HG02885 (cell line): ENCODE measurements around the gene TSN.
"Not testable (repeated sequence)": the region's sequence is repeated elsewhere in the genome, so short reads cannot be mapped to it uniquely, and the experiment has no call there.

Experiments
- ATAC-seq: cut with Tn5 transposase; IDR thresholded peaks from one replicate; pipeline ENCODE4 v1.9.1; 2021; ENCODE audit warnings: mild to moderate bottlenecking; ENCODE audit not compliant: unreplicated experiment, poor library complexity

TSN gene

DNA sequence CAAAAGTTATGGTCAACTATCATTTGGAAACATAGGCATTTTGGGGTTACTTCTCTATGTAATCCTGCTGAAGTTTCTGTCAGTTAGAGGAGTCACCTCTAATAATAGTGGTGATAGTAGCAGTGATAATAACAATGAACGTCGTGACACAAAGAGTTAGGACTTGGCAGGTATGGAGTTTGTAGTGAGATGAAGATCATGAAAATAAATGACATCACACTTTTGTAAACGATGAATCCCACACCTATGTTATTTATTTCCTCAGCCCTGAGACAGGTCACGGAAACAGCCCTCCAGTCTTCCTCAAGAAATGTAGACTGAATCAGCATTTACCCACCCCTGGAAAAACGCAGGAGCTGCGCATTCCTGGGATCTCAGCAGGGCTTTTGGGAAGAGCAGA is 38.8 kb downstream of the TSN start:
- ATAC-seq: no peak

GRCh38 chr2:121796239-121796638 is 40.8 kb downstream of the TSN start:
- ATAC-seq: no peak

DNA sequence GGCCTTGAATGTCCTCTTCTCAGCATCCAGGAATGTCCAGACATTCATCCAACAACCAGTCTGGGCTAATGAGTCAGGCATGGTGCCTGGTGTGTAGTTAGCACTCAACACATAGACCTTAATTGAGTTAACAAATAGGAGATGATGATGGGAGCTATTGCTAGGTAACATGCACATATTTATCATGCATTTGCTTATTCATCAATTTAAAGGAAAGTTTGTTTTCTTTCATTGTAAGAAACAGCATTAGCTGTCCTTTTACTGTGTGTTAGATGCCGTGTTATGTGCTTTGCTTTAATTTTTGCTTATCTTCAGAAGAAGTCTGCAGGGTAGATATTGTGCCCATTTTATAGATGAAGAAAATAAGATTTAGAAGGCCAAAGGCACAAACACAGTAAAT is 43.2 kb downstream of the TSN start:
- no peak for ATAC-seq

- no peak for ATAC-seq
These were observed 46.5 kb downstream of the TSN start for GRCh38 chr2:121801916-121802315.

DNA sequence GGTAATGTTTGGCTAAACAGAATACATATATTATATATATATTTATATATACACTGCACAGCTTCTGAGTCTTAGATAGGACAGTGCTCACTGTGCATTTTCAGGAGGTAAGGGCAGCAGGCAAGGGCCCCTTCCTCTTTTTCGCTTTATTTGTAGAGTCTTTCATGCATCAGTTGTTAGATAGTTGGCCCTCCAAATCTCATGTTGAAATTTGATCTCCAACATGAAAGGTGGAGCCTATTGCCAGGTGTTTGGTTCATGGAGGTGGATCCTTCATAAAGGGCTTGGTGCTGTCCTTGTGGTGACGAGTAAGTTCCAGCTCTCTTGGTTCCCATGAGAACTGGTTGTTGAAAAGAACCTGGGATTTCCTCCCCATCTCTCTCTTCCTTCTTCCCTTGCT is 48.1 kb downstream of the TSN start:
- no peak for ATAC-seq

GRCh38 chr2:121804340-121804739 is 48.9 kb downstream of the TSN start:
- ATAC-seq: peak; percentile 90

GRCh38 chr2:121804997-121805765 is 49.7 kb downstream of the TSN start:
- ATAC-seq: no peak

DNA sequence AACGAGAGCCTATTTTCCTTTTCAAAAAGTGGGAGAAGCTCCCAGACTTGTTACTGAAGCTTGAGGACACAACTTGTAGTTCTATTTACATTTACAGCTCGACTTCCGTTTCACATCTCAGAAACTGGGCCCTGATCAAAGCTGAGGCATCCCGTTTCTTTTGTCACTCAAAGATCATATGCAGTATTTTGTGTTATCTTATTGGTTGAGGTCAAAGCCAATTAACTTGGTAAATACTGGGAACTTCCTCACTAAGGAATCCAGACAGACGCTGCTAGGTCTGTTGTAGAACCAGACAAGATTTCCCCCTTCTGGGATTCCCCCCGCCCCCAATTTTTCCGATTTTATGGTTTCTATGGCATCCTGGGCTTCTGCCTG is 50.3 kb downstream of the TSN start:
- no peak for ATAC-seq

- ATAC-seq: not testable (repeated sequence)
These were observed 52.3 kb downstream of the TSN start for GRCh38 chr2:121807771-121808170.

DNA sequence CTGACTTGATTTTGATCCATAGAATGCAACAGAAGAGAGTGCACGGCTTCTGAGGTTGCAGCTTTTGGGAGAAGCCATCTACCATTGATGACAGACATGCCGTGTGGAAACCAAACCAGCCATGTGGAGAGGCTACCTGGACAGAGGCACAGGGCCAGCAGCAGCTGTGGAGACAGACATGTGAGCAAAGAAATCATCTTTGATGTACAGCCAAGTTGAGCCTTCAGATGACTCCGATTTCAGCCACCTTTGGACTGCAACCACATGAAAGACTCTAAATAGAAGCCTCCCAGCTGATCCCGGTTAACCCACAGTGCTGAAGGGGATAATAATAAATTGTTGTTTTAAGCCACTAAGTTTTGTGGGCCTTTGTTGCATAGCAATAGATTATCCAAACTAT is 54.2 kb downstream of the TSN start:
- no peak for ATAC-seq

DNA sequence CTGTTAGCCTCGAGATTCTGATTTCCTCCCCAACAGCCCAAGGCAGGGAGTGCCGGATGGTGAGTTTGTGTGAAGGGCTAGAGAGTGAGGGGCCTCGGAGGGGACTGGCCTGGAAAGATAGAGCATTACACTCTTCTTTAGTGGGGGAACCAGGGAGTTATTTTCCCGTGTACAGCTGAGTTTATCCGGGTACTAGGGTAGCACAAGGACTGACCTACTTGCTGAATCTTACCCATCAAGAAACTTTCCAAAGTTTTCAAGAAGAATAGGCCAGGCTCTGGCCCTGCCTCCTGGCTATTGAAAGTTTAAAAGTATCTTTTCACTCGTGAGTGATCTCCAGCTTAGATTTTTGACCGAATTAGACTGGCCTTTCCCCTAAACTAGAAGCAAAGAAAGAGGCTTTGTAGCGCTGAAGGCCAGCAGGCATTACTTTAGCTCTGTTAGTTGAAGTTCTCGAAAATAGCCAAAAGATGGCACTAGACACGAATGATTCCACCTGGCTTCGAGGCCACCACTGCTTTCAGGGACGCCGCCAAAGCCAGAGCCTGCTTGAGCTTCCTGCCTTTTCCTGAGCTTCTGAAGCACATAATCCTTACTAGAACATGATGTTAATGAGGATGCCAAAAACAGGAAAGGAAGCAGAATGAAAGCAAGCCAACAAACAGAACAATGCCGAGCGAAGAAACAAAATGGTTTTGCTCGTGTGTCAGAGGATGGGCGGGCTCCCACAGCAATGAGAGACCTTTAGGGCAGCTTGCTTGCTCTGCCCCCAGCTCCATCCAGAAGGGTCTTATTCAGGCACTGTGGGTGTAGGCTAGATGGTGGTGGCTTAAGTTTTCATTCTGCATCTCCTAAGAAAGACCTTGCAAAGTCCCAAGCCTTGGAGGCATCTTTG is 55.8 kb downstream of the TSN start:
- peak; percentile 98 for ATAC-seq

DNA sequence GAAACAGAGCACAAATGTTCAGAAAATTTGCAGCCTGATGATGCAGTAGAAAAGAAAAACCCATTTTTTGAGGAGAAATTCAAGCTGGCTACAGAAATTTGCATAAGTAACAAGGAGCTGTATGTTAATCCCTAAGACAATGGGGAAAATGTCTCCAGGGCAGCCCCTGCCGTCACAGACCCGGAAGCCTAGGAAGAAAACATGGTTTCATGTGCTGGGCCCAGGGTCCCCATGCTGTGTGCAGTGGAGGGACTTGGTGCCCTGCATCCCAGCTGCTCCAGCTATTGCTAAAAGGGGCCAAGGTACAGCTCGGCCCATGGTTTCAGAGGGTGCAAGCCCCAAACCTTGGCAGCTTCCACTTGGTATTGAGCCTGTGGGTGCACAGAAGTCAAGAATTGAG is 57.6 kb downstream of the TSN start:
- ATAC-seq: not testable (repeated sequence)

DNA sequence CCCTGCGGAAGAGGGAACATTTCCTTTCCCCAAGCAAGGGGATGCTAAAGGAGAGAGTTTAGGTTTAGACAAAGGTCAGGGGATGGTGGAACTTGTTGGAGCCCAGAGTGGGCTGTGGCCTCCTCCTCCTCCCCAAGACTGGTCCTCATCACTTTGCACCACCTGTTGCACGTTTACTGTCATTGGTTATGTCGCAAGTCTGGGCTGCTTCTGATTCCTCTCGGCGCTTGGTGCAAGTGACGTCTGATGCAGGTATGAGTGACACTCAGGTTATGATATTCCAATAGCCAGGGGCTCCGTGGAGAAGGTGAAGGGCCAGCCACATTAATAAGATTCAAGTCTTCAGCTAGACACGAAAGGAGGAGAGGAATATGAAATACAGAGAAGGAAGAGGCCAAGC is 59.8 kb downstream of the TSN start:
- no peak for ATAC-seq

DNA sequence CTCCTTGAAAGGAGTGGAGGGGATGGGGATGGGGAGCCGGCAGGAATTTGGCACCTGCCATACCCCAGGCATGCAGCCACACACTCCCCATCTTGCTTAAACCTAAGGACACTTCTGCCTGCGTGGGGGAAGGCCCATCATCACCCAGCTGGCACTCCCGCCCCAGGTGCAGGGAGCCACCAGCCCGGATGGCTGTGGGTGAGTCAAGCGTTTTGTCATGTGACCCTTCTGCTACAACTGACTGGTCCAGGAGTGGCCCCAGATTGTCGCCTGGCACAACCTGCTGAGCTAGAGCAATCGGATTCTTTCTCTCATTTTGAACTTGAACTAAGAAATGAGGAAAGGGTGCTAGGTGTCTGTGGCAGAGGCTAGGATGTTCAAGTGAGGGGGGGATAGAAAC is 61.3 kb downstream of the TSN start:
- no peak for ATAC-seq

- ATAC-seq: not testable (repeated sequence)
These were observed 61.9 kb downstream of the TSN start for GRCh38 chr2:121817304-121817703.
